Bronchial epithelial cell (primary cell): ENCODE measurements around the gene MBIP. TPM values are rescaled to one million over a fixed set of nuclear protein-coding genes. Genes with fewer than 3 reads are reported as not detected.

Source experiments
- DNase-seq: peaks from one replicate; pipeline ENCODE4 v3.0.0-alpha.2; 2010; ENCODE audit warnings: low read depth
- FAIRE-seq: peaks from 2 replicates; lab custom pipeline; 2011; peaks lifted over from hg19 to GRCh38; lab: Jason Lieb, UNC
- H3K27me3 ChIP-seq: 2 replicates; pipeline ENCODE4 v1.5.1; 2011; ENCODE audit warnings: low read length; ENCODE audit not compliant: control insufficient read depth, insufficient read depth
- H3K36me3 ChIP-seq: 2 replicates; pipeline ENCODE4 v1.5.1; 2011; ENCODE audit warnings: low read length; ENCODE audit not compliant: control insufficient read depth, insufficient read depth
- H3K4me3 ChIP-seq: 2 replicates; pipeline ENCODE4 v1.5.1; 2011; ENCODE audit warnings: mild to moderate bottlenecking, low read depth, low read length, control low read depth
- CTCF ChIP-seq: IDR thresholded peaks from 2 replicates; pipeline ENCODE4 v1.5.1; 2011; ENCODE audit warnings: mild to moderate bottlenecking, moderate library complexity, low read length, control low read depth, inconsistent platforms; ENCODE audit not compliant: insufficient read depth, severe bottlenecking
- total RNA-seq: library from RNA; depleted of rRNA; stranded (reverse); fragments of >200 nt; gene quantifications from 2 replicates; pipeline ENCODE4 v1.2.1, GENCODE V29; 2014

Gene MBIP
- total RNA-seq, 1 donor from 2014 or later: 5.8 TPM

DNA sequence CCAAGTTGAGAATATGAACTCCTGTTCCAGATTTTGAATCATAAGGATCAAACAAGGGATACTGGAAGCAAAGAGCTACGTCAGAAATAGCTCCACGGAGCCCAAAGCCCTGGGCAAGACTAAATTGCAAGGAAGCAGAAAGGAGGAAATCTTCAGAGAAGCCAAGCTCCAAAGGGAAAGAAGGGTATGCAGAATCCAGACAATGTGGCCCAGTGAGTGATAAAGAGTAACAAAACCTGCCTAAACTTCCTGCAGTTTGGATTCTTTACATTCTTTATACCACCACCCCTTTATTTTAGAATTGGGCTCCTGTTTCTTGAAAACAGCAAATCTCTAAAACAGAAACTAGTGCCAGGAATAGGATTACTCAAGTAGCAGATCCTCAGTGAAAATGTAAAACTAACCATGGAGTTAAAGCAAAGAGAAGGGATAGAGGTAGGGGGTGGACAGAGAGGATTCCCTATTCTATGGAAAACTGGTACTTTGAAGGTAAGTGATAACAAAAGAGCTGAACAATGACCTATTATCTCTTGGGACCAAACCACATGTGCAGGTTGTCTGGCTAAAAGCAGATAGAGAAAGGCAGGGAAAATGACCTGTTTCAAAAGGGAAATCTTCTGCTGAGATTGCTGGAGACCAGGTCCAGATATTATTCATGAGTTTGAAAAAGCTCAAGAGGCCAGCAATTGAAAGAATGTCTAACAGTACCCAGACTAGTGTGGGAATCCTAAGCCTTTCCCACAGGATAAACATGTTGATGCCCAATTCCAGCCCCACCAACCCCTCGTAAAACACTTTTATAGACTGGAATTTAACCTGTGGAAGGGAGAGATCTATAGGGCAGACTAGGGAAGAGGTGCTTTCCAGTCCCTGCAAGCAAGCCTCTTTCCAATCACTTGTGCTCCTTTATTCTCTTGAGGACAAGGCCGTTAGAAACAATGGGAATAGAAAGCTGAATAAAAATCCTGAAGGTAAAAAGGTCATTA is 24.5 kb downstream of the MBIP start:
- FAIRE-seq: no peak
- no peak for TF ChIP-seq CTCF
- H3K36me3 ChIP-seq: peaks cover 1% of the 10 kb centered on the region

DNA sequence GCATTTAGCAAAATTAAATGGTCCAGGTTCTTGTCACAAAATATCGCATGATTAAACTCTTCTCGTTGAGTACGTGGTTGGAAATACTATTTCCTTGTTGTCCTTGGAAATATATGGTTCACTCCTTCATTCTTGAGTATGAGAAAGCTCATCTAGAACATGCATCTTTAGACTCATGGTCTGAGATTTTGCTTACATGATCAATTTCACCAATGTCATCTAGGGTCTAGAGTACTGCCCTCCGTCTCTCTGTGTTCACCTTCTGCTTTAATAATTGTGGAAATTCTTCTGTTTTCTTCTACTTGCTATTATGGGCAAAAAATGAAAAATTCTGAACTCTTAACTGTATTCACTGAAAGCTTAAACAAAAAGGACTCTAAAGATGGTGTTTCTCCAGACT is 25.9 kb downstream of the MBIP start:
- no peak for FAIRE-seq
- TF ChIP-seq CTCF: no peak

More for the DNA sequence above, 24.5 kb downstream of the MBIP start:
- DNase-seq: no peak
- H3K27me3 ChIP-seq: no peaks in the 10 kb centered on the region
- no peak overlapping the region for H3K4me3 ChIP-seq

GRCh38 chr14:36293824-36294223 is 26.6 kb downstream of the MBIP start:
- DNase-seq (peak; percentile 17), FAIRE-seq (no peak)
- Histone ChIP-seq H3K27me3 (no peaks in the 10 kb centered on the region), H3K4me3 (no peak overlapping the region), H3K36me3 (no peaks in the 10 kb centered on the region)
- TF ChIP-seq CTCF: no peak

More for the DNA sequence above, 25.9 kb downstream of the MBIP start:
- DNase-seq: no peak
- Histone ChIP-seq H3K27me3 (no peaks in the 10 kb centered on the region), H3K4me3 (no peak overlapping the region), H3K36me3 (peaks cover 1% of the 10 kb centered on the region)

- DNase-seq (no peak), FAIRE-seq (no peak)
- no peak for TF ChIP-seq CTCF
- H3K4me3 ChIP-seq: no peak overlapping the region
- no peaks in the 10 kb centered on the region for H3K36me3 ChIP-seq
- H3K27me3 ChIP-seq: no peaks in the 10 kb centered on the region
These were observed 30.5 kb downstream of the MBIP start for GRCh38 chr14:36289954-36290353.

DNA sequence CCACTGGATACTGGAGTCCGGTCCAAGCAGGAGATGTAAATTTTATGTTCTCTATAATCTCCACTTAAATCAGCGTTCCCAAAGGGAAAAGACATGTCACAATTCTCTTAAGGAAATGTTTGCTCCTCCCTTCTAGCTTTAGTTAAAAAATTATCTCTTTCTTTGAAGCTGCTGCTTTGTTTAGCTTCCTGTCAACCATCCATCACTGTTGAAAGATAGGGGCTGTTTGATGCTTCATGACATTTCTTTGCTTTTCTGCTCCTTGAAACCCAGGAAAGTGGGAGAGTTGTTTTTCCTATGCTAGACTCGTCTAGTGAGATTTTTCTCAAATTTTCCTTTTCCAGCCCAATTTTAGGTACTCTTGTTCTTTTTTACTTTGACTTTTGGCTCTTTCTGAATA is 31.9 kb downstream of the MBIP start:
- DNase-seq (no peak), FAIRE-seq (no peak)
- no peaks in the 10 kb centered on the region for H3K27me3 ChIP-seq
- no peak for TF ChIP-seq CTCF
- no peaks in the 10 kb centered on the region for H3K36me3 ChIP-seq
- H3K4me3 ChIP-seq: no peak overlapping the region
